PFSK-1 (cell line): ENCODE measurements around the gene PPP2R2B.

ENCODE experiments used
- FOXP2 ChIP-seq: optimal IDR thresholded peaks from 2 replicates; pipeline ENCODE3; 2011; ENCODE audit warnings: borderline replicate concordance, control low read depth, inconsistent platforms; ENCODE audit not compliant: insufficient read depth; ENCODE audit errors: extremely low read length, extremely low read depth
- POLR2AphosphoS5 ChIP-seq: IDR thresholded peaks from 2 replicates; pipeline ENCODE4 v1.6.1; 2012; ENCODE audit warnings: low read depth, mild to moderate bottlenecking, control low read depth, low read length, moderate library complexity
- REST ChIP-seq, 2 experiments: IDR thresholded peaks; 2 replicates each; pipeline versions ENCODE4 v1.6.1 to v1.8.0; 2011 to 2012; ENCODE audit warnings: low read depth in 2 of 2, low read length in 2 of 2, control low read depth in 1 of 2, inconsistent platforms in 1 of 2, mild to moderate bottlenecking in 1 of 2, moderate library complexity in 1 of 2; ENCODE audit not compliant: insufficient read depth in 1 of 2
- SIN3A ChIP-seq: IDR thresholded peaks from 2 replicates; pipeline ENCODE4 v1.6.1; 2012; ENCODE audit warnings: mild to moderate bottlenecking, low read length, moderate library complexity, borderline replicate concordance; ENCODE audit not compliant: insufficient read depth
- TAF1 ChIP-seq: IDR thresholded peaks from 2 replicates; pipeline ENCODE4 v1.6.1; 2012; ENCODE audit warnings: low read length, control low read depth, borderline replicate concordance; ENCODE audit not compliant: insufficient read depth

The PPP2R2B gene

GRCh38 chr5:146553446-146553845 is 325.1 kb downstream of the PPP2R2B start:
- no peak for TF ChIP-seq REST (IDR thresholded peaks at IDR 0.05; ENCODE audit: insufficient read depth in 1 of 2, low read depth in 2 of 2, low read length in 2 of 2)
- no peak for TF ChIP-seq TAF1
- TF ChIP-seq FOXP2 = no peak

GRCh38 chr5:146549615-146550014 is 328.9 kb downstream of the PPP2R2B start:
- no peak for TF ChIP-seq REST (IDR thresholded peaks at IDR 0.05; ENCODE audit: insufficient read depth in 1 of 2, low read depth in 2 of 2, low read length in 2 of 2)
- no peak for TF ChIP-seq TAF1
- no peak for TF ChIP-seq FOXP2
- no peak for TF ChIP-seq SIN3A
- TF ChIP-seq POLR2AphosphoS5 = no peak

GRCh38 chr5:146548781-146549449 is 329.6 kb downstream of the PPP2R2B start:
- TF ChIP-seq REST (IDR thresholded peaks at IDR 0.05; ENCODE audit: insufficient read depth in 1 of 2, low read depth in 2 of 2, low read length in 2 of 2) (no peak), POLR2AphosphoS5 (no peak), FOXP2 (no peak), TAF1 (no peak), SIN3A (no peak)

- TF ChIP-seq FOXP2 (no peak), POLR2AphosphoS5 (no peak), TAF1 (no peak), REST (IDR thresholded peaks at IDR 0.05; ENCODE audit: insufficient read depth in 1 of 2, low read depth in 2 of 2, low read length in 2 of 2) (no peak), SIN3A (no peak)
Measured at GRCh38 chr5:146544232-146544631, 334.3 kb downstream of the PPP2R2B start.
